CD14-positive monocyte (primary cell): ENCODE measurements around the gene C15orf62. TPM values are rescaled to one million over a fixed set of nuclear protein-coding genes. Genes with fewer than 3 reads are reported as not detected.

ENCODE experiments used
- DNase-seq, 3 donors: peaks; one replicate each; pipeline ENCODE4 v3.0.0-alpha.2; 2011 to 2022
- H2AFZ ChIP-seq: 2 replicates; pipeline ENCODE4 v1.6.0; 2012; ENCODE audit warnings: mild to moderate bottlenecking, low read depth, low read length, inconsistent platforms; ENCODE audit not compliant: insufficient read depth, poor library complexity, severe bottlenecking
- H3K27ac ChIP-seq, 2 donors: 1 replicate in 1 of 2; 2 replicates in 1 of 2; pipeline ENCODE4 v1.5.1; 2012 to 2013; ENCODE audit warnings: low read length in 2 of 2, control low read depth in 1 of 2, inconsistent platforms in 1 of 2, low read depth in 1 of 2, mild to moderate bottlenecking in 1 of 2
- H3K27me3 ChIP-seq, 2 donors: one replicate each; pipeline versions ENCODE4 v1.6.0 to v1.6.1; 2011 to 2013; ENCODE audit warnings: low read length in 2 of 2; ENCODE audit not compliant: control insufficient read depth in 2 of 2, insufficient read depth in 2 of 2
- H3K36me3 ChIP-seq, 2 donors: replicated peaks in 1 of 2; 1 replicate in 1 of 2; 2 replicates in 1 of 2; pipeline versions ENCODE4 v1.5.1 to v1.6.1; 2012 to 2013; ENCODE audit warnings: low read length in 2 of 2, control low read depth in 1 of 2, inconsistent platforms in 1 of 2, mild to moderate bottlenecking in 1 of 2; ENCODE audit not compliant: insufficient read depth in 2 of 2, control insufficient read depth in 1 of 2
- H3K4me1 ChIP-seq, 2 donors: 1 replicate in 1 of 2; 2 replicates in 1 of 2; pipeline versions ENCODE4 v1.5.1 to v1.6.1; 2012 to 2013; ENCODE audit warnings: low read length in 2 of 2, control low read depth in 1 of 2, inconsistent platforms in 1 of 2, mild to moderate bottlenecking in 1 of 2, moderate library complexity in 1 of 2; ENCODE audit not compliant: insufficient read depth in 2 of 2, control insufficient read depth in 1 of 2
- H3K4me2 ChIP-seq: replicated peaks from 2 replicates; pipeline ENCODE3; 2012; ENCODE audit warnings: low read length, moderate library complexity, mild to moderate bottlenecking; ENCODE audit not compliant: poor library complexity, severe bottlenecking; ENCODE audit errors: extremely low read depth
- H3K4me3 ChIP-seq, 3 experiments: fragments of 200-600 bp in 1 of 3; sonication (generic) in 1 of 3; replicated peaks in 1 of 3; 1 replicate in 2 of 3; 2 replicates in 1 of 3; pipeline ENCODE4 v1.5.1; 2011 to 2013; ENCODE audit warnings: low read length in 3 of 3, mild to moderate bottlenecking in 3 of 3, control low read depth in 2 of 3, low read depth in 2 of 3, inconsistent platforms in 1 of 3, moderate library complexity in 1 of 3
- H3K79me2 ChIP-seq: 2 replicates; pipeline ENCODE4 v1.6.0; 2012; ENCODE audit warnings: mild to moderate bottlenecking, control low read depth, inconsistent platforms, low read length, moderate library complexity; ENCODE audit not compliant: insufficient read depth
- H3K9ac ChIP-seq: 2 replicates; pipeline ENCODE4 v1.6.0; 2017; ENCODE audit warnings: low read length, mild to moderate bottlenecking; ENCODE audit not compliant: insufficient read depth, poor library complexity, severe bottlenecking
- H3K9me3 ChIP-seq, 2 donors: replicated peaks in 1 of 2; 1 replicate in 1 of 2; 2 replicates in 1 of 2; pipeline versions ENCODE4 v1.5.1 to v1.6.1; 2012 to 2013; ENCODE audit warnings: low read length in 2 of 2, control low read depth in 1 of 2; ENCODE audit not compliant: control insufficient read depth in 1 of 2, insufficient read depth in 1 of 2
- H4K20me1 ChIP-seq: 2 replicates; pipeline ENCODE4 v1.6.0; 2012; ENCODE audit warnings: mild to moderate bottlenecking, low read length, control low read depth, moderate library complexity; ENCODE audit not compliant: insufficient read depth
- H3K27ac Mint-ChIP-seq, 7 donors: one replicate each; pipeline ENCODE4 v1.8.0; 2020; ENCODE audit warnings: mild to moderate bottlenecking in 7 of 7, mixed read lengths in 7 of 7, moderate library complexity in 6 of 7, inconsistent platforms in 2 of 7
- H3K27me3 Mint-ChIP-seq, 3 donors: one replicate each; pipeline ENCODE4 v1.8.0; 2021 to 2022; ENCODE audit warnings: low read depth in 3 of 3, mild to moderate bottlenecking in 3 of 3, mixed read lengths in 3 of 3, moderate library complexity in 3 of 3, inconsistent platforms in 1 of 3
- H3K36me3 Mint-ChIP-seq, 2 donors: one replicate each; pipeline ENCODE4 v1.8.0; 2020; ENCODE audit warnings: mixed read lengths in 2 of 2, inconsistent platforms in 1 of 2, mild to moderate bottlenecking in 1 of 2
- H3K4me1 Mint-ChIP-seq: one replicate; pipeline ENCODE4 v1.8.0; 2020; ENCODE audit warnings: mild to moderate bottlenecking, mixed read lengths
- H3K4me3 Mint-ChIP-seq, 2 donors: one replicate each; pipeline ENCODE4 v1.8.0; 2020; ENCODE audit warnings: mild to moderate bottlenecking in 2 of 2, mixed read lengths in 2 of 2, moderate library complexity in 1 of 2
- H3K9me3 Mint-ChIP-seq, 7 donors: one replicate each; pipeline ENCODE4 v1.8.0; 2020 to 2022; ENCODE audit warnings: mixed read lengths in 7 of 7, mild to moderate bottlenecking in 6 of 7, moderate library complexity in 6 of 7, inconsistent platforms in 2 of 7
- WGBS: methylation state at CpG from one replicate; pipeline ENCODE4 v1.1.5; 2013; ENCODE audit warnings: missing lambda C conversion rate; ENCODE audit not compliant: insufficient coverage; 5-methylcytosine and 5-hydroxymethylcytosine counted together
- intact Hi-C, 2 donors: fragments of 100-400 bp; cut with micrococcal nuclease; formaldehyde crosslinking; loops; one replicate each; pipeline versions ENCODE4 v1.15.0 to v1.15.1; 2023
- polyA plus RNA-seq, 3 donors: library from polyadenylated mRNA; depleted of rRNA in 1 of 3; unstranded in 2 of 3; stranded (reverse) in 1 of 3; fragments of 300-500 nt in 2 of 3; fragments of >200 nt in 1 of 3; fragmentation: Illumina TruSeq in 2 of 3; gene quantifications; 1 replicate in 2 of 3; 2 replicates in 1 of 3; pipeline ENCODE4 v1.2.3, GENCODE V29; 2012 to 2021
- TF ChIP-seq, protein P1 (sequence below): fragments of 200-600 bp; IDR thresholded peaks from one replicate; pipeline ENCODE4 v1.8.0; 2022; ENCODE audit warnings: antibody characterized with exemption, mild to moderate bottlenecking

The C15orf62 gene
- polyA plus RNA-seq, 3 donors = 0.23 to 0.25 TPM; not detected in 1

GRCh38 chr15:40806672-40807027 is 36.9 kb downstream of the C15orf62 start:
- WGBS = 0% methylated on average over 1 of the region's 2 CpGs
- Mint-ChIP-seq H3K9me3 (peaks cover 0 to 2% (median 0%) of the 10 kb centered on the region in 7 donors), H3K4me3 (peak overlapping the region; percentile 97), H3K27ac (peak overlapping the region; percentile 86 to 97 (median 94)), H3K4me1 (peaks cover 27% of the 10 kb centered on the region), H3K27me3 (peaks cover 0 to 3% (median 3%) of the 10 kb centered on the region in 3 donors), H3K36me3 (peaks cover 20 to 41% of the 10 kb centered on the region in 2 donors)
- no peak for DNase-seq
- Histone ChIP-seq H3K27me3 (no peaks in the 10 kb centered on the region), H3K9ac (peak overlapping the region; percentile 89), H3K36me3 (peaks cover 22 to 40% of the 10 kb centered on the region in 2 donors), H4K20me1 (peaks cover 4% of the 10 kb centered on the region), H3K79me2 (peaks cover 59% of the 10 kb centered on the region), H3K4me1 (peaks cover 14 to 21% of the 10 kb centered on the region in 2 donors), H3K4me2 (peak overlapping the region; percentile 81), H3K4me3 (peak overlapping the region; percentile 82 to 100 (median 97)), H3K9me3 (no peaks in the 10 kb centered on the region), H3K27ac (peak overlapping the region; percentile 72 to 85), H2AFZ (peak overlapping the region; percentile 100)
- TF ChIP-seq, protein P1, sequence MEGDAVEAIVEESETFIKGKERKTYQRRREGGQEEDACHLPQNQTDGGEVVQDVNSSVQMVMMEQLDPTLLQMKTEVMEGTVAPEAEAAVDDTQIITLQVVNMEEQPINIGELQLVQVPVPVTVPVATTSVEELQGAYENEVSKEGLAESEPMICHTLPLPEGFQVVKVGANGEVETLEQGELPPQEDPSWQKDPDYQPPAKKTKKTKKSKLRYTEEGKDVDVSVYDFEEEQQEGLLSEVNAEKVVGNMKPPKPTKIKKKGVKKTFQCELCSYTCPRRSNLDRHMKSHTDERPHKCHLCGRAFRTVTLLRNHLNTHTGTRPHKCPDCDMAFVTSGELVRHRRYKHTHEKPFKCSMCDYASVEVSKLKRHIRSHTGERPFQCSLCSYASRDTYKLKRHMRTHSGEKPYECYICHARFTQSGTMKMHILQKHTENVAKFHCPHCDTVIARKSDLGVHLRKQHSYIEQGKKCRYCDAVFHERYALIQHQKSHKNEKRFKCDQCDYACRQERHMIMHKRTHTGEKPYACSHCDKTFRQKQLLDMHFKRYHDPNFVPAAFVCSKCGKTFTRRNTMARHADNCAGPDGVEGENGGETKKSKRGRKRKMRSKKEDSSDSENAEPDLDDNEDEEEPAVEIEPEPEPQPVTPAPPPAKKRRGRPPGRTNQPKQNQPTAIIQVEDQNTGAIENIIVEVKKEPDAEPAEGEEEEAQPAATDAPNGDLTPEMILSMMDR = no peak
- intact Hi-C loops = loop anchor here (1.0 to 10.0 kb wide), 5 partner anchors 46 to 112 kb away; partner anchors contain the start of genes RAD51 (in 1 of the 2), RMDN3 (in 1 of the 2) and VPS18 (in 1 of the 2)

DNA sequence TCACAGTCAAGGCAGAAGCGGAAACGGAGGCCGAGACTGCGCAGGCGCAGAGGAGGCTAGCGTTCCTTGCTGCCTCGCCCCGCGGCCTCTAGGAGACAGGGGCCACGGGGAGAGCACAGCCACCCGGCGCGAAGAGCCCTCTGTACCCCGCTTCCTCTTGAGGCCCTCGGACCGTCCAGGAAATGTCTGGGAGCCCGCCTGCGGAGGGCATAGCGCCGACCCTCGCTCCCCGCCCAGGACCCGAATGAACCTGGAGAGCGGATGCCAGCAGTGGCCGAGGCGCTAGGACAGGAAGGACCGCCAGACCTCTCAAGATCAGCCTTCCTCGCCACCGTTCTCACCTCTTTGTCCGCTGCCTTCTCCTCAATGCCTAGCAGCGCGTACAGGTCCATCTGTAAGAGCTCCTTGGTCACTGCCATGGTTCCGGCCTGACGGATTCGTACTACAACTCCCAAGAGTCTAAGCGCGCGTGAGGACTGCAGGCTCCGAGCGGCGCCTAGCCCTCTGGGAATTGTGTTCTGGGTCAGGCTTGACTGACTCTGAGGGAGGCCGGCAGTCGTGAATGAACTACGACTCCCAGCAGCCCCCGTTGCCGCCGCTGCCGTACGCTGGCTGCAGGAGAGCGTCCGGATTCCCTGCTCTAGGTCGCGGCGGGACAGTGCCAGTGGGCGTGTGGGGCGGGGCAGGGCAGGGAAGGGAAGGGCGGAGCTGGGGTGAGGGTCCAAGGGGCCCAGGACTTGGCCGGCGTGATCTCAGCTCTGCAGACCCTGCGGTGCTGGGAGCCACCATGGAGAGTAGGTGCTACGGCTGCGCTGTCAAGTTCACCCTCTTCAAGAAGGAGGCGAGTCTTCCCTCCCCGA is 37.5 kb downstream of the C15orf62 start, which contains the start of the genes DNAJC17 and ZFYVE19:
TSS of gene DNAJC17 (minus strand) at position 446 of the 860 bp plus-strand sequence. CDS start at position 419, 27 bp downstream.
TSS of gene ZFYVE19 (plus strand) at position 62 of the 860 bp plus-strand sequence. CDS start at position 563, 501 bp downstream.
- H2AFZ ChIP-seq = peak within 1 kb of the TSS; percentile 100
- no peaks in the 10 kb centered on the region for H3K9me3 ChIP-seq
- Mint-ChIP-seq H3K4me1 (peaks cover 27% of the 10 kb centered on the region), H3K36me3 (peaks cover 20 to 42% of the 10 kb centered on the region in 2 donors), H3K4me3 (peak within 1 kb of the TSS; percentile 97), H3K27me3 (peaks cover 0 to 3% (median 3%) of the 10 kb centered on the region in 3 donors), H3K9me3 (peaks cover 0 to 2% (median 0%) of the 10 kb centered on the region in 7 donors), H3K27ac (peak within 1 kb of the TSS; percentile 86 to 97 (median 94))
- TF ChIP-seq, protein P1 = no peak
- H4K20me1 ChIP-seq = peaks cover 4% of the 10 kb centered on the region
- H3K4me2 ChIP-seq = peak within 1 kb of the TSS; percentile 81
- peak within 1 kb of the TSS; percentile 72 to 85 for H3K27ac ChIP-seq
- H3K27me3 ChIP-seq = no peaks in the 10 kb centered on the region
- H3K4me3 ChIP-seq = peak within 1 kb of the TSS; percentile 82 to 100 (median 97)
- WGBS = under 1% methylated on average over 64 of the region's 64 CpGs
- peaks cover 56% of the 10 kb centered on the region for H3K79me2 ChIP-seq
- H3K4me1 ChIP-seq = peaks cover 14 to 21% of the 10 kb centered on the region in 2 donors
- peak within 1 kb of the TSS; percentile 89 for H3K9ac ChIP-seq
- peaks cover 22 to 46% of the 10 kb centered on the region in 2 donors for H3K36me3 ChIP-seq
- peak; percentile 92 to 97 (median 92) for DNase-seq
- intact Hi-C loops = loop anchor here (1.0 to 10.0 kb wide), 5 partner anchors 46 to 113 kb away; partner anchors contain the start of genes RAD51 (in 1 of the 2), RMDN3 (in 1 of the 2) and VPS18 (in 1 of the 2)
